Endometrium (tissue), 2 donors: Measurements from ENCODE around the gene TPK1.
"Not testable (repeated sequence)": the region's sequence is repeated elsewhere in the genome, so short reads cannot be mapped to it uniquely, and the experiment has no call there.

Experiments
- FAIRE-seq: peaks from 2 replicates; lab custom pipeline; 2012; peaks lifted over from hg19 to GRCh38; lab: Jason Lieb, UNC
- donor health status: control.
- donor health status: control.

The TPK1 gene

DNA sequence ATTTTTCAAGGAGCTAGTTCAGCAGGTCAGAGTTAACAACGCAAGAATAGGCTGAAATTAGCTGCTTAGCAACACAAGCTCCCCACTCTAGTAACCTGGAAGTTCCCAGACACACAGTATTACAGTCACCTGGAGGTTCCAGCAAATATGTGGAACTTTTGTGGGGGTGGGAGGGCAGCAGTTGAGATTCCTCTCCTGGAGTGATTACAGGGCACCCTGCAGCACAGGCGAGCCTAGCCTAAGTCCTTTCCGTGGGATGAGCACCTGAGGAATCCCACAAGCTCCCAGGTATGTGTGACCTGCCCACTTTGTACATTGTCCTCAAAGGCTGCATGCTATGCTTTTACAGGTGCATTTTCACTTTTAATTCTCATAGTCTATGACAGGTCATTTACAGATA, 13.6 kb downstream of the TPK1 start:
- no peak for FAIRE-seq

GRCh38 chr7:144821067-144821466, 14.8 kb downstream of the TPK1 start:
- no peak for FAIRE-seq

- no peak for FAIRE-seq
These were observed 15.3 kb downstream of the TPK1 start for GRCh38 chr7:144820552-144820951.

DNA sequence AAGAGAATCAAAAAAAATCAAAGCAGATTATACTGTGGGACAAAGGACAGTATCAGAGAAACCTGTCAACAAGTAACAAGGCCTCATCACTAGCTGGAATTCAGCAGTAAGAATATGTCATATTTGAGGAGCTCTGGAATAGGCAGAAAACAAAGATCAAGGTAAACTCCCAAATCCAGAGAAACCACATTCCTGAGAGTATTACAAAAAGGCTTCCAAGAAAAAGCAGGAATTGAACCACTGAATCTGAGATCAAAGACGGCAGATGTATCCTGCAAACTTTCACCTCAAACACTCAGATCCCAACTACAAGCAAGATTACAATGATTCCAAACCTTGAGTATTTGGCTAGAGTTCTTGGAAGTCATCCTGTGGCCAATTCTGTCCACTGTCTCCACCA, 16.3 kb downstream of the TPK1 start:
- no peak for FAIRE-seq

- no peak for FAIRE-seq
These were observed 17.3 kb downstream of the TPK1 start for GRCh38 chr7:144818511-144818910.

- no peak for FAIRE-seq
These were observed 18.9 kb downstream of the TPK1 start for GRCh38 chr7:144817001-144817400.

- no peak for FAIRE-seq
These were observed 21.6 kb downstream of the TPK1 start for GRCh38 chr7:144814299-144814698.

DNA sequence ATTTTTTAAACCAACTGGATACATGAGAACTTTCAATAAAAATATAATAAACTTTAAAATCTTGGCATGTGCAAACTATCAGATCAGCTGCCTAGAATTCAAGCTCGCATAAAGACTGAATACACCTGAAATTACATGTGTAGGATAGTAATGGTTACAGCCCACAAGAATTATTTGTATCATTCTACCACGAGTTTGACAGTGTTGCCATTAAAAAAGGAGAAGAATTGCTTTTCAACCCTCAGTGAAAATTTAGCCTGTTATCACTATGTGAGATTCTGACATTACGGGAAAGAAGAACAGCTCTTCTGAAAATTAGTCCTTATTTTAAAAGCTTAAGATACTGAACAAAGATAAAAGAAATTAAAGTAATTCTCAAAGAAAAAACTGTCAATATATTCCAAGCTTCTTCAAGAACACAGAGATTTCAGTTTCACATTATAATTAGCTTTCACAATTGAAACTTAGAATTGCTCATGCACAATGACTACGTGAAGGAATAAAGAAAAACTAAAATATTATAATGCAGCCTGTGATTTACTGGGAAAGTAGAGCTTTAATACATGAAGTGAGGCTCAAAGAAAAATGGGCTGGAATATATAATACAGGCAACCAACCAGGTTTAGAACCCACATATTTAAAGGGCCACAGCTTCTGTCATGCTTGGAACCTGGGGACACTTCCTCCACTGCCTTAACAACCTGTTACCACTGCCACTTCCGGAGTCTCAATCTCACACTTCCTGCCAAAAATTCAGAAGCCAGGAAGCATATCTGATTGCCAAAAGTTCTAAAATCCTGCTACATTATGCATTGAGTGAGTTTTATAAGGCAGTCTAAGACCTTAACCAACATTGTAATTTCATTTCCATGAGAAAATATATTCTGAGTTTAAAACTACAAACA, 23.2 kb downstream of the TPK1 start:
- FAIRE-seq = no peak

GRCh38 chr7:144805627-144806239, 30.1 kb downstream of the TPK1 start:
- FAIRE-seq = no peak

DNA sequence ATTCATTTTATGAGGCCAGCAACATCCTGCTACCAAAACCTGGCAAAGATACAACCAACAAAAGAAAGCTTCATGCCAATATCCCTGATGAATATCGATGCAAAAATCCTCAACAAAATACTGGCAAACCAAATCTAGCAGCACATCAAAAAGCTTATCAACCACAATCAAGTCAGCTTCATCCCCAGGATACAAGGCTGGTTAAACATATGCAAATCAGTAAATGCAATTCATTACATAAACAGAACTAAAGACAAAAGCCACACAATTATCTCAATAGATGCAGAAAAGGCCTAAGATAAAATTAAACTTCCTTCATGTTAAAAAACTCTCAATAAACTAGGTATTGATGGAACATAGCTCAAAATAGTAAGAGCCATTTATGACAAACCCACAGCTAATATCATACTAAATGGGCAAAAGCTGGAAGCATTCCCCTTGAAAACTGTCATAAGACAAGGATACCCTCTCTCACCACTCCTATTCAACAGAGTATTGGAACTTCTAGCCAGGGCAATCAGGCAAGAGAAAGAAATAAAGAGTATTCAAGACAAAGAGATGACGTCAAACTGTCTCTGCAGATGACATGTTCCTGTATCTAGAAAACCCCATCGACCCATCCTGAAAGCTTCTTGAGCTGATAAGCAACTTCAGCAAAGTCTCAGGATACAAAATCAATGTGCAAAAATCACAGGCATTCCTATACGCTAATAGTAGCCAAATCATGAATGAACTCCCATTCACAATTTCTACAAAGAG, 35.0 kb downstream of the TPK1 start:
- not testable (repeated sequence) for FAIRE-seq

DNA sequence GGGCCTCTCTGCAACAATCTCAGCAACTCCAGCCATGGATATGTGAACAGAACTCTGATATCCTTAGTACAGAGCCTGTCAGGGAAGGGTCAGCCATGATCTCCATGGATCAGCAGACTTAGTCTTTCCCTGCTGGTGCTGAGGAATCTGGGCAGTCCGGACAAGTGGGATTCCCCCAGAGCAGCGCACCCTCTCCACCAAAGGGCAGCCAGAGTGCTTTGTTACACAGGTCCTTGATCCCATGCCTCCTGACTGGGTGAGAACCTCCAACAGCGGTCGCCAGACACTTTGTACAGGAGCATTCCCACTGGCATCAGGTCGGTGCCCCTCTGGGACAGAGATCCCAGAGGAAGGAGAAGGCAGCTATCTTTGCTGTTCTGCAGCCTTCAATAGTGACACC, 38.9 kb downstream of the TPK1 start:
- FAIRE-seq = no peak

- no peak for FAIRE-seq
These were observed 43.8 kb downstream of the TPK1 start for GRCh38 chr7:144792050-144792449.

GRCh38 chr7:144791488-144791887, 44.4 kb downstream of the TPK1 start:
- FAIRE-seq = no peak

DNA sequence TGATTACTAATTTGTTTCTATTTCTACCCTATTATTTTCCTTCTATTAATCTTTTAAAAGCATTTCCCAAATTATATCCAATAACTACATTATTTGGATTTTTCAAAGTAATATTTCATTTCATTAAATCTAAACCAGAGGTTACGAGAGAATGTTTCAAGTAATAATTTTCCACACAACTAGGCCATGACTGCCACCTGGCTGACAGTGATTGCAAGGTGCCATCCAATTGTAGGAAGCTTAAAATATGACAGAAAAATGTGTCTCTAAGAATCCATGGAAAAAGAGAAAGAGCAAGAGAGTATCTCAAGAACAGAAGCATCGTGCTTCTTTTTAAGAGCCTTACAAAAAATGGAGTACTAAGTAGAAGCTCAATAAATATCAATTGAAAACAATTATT, 48.7 kb downstream of the TPK1 start:
- FAIRE-seq = no peak

- FAIRE-seq = no peak
These were observed 49.3 kb downstream of the TPK1 start for GRCh38 chr7:144786522-144786921.

- FAIRE-seq = no peak
These were observed 49.8 kb downstream of the TPK1 start for GRCh38 chr7:144786079-144786478.

GRCh38 chr7:144785521-144785920, 50.3 kb downstream of the TPK1 start:
- FAIRE-seq = no peak

DNA sequence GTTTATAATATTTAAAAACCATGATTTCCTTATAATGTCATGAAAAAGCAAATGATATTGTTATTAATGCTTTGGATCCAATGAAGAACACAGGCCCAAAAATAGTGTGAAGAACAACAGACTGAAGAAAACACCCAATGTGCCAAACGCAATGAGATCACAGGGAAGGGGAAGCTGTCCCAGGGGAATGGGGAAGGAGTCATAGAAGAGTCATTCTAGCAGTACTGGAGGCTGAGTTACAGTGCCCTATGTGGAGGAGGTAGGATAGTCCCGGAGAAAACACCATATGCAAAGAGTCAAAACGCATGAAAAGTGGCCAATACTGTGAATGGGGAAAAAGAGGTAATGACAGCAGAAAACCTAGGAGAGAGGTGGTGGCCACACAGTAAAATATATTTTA, 50.9 kb downstream of the TPK1 start:
- FAIRE-seq = no peak

- FAIRE-seq = no peak
These were observed 51.4 kb downstream of the TPK1 start for GRCh38 chr7:144784441-144784840.

DNA sequence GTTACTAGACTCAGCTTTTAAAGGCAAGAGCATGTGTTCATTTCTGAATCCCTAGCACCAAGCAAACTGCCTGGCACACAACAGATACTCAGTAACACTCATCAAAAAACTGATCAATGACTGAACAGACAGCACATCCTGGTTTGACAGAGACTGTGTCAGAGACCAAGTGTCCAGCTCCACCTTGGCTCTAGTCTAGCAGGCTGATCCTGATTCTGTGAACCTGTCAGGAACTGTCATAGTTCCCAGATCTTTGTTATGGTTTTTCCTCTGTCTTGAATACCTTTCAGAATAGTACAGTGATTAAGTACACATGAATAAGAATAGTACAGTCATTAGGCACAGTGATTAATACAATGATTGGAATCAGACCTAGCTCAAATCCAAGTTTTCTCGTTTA, 53.0 kb downstream of the TPK1 start:
- FAIRE-seq = no peak

DNA sequence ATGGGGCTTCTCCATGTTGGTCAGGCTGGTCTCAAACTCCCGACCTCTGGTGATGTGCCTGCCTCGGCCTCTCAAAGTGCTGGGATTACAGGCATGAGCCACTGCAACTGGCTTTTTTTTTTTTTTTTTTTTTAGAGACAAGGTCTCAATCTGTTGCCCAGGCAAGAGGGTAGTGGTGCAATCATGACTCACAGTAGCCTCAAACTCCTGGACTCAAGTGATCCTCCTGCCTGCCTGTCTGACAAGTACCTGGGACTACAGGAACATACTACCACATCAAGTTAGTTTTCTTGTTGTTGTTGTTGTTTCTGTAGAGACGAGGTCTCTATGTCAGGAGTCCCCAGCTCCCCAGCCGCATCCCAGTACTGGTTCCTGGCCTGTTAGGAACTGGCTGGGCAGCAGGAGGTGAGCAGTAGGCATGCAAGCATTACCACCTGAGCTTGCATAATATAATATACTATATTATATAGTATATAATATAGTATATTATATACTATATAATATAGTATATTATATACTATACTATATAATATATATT, 55.7 kb downstream of the TPK1 start:
- no peak for FAIRE-seq

- FAIRE-seq = not testable (repeated sequence)
These were observed 58.0 kb downstream of the TPK1 start for GRCh38 chr7:144777889-144778288.
